ENCODE data around the gene LGALS9.

The LGALS9 gene

GRCh38 chr17:27630607-27631410 is at the start of gene LGALS9:
Gene LGALS9 (plus strand): TSS chr17:27631188. CDS start chr17:27631266, 78 bp downstream.
- no peak for DNase-seq

GRCh38 chr17:27582696-27583095 is 48.3 kb upstream of the LGALS9 start:
- DNase-seq, result no peak

- no peak for DNase-seq
Measured at GRCh38 chr17:27585153-27585681, 45.8 kb upstream of the LGALS9 start.

GRCh38 chr17:27585792-27586191 is 45.2 kb upstream of the LGALS9 start:
- DNase-seq, result no peak

GRCh38 chr17:27586203-27586721 is 44.7 kb upstream of the LGALS9 start:
- no peak for DNase-seq

- no peak for DNase-seq
Measured at GRCh38 chr17:27588354-27588753, 42.6 kb upstream of the LGALS9 start.

- DNase-seq, result no peak
Measured at GRCh38 chr17:27590864-27591263, 40.1 kb upstream of the LGALS9 start.

- no peak for DNase-seq
Measured at GRCh38 chr17:27591986-27592385, 39.0 kb upstream of the LGALS9 start.

- DNase-seq, result no peak
Measured at GRCh38 chr17:27593232-27593856, 37.6 kb upstream of the LGALS9 start.

GRCh38 chr17:27593857-27594255 is 37.1 kb upstream of the LGALS9 start:
- no peak for DNase-seq

GRCh38 chr17:27595208-27595607 is 35.8 kb upstream of the LGALS9 start:
- DNase-seq, result no peak

GRCh38 chr17:27596096-27596495 is 34.9 kb upstream of the LGALS9 start:
- no peak for DNase-seq

GRCh38 chr17:27596566-27597187 is 34.3 kb upstream of the LGALS9 start:
- no peak for DNase-seq

- no peak for DNase-seq
Measured at GRCh38 chr17:27597188-27597580, 33.8 kb upstream of the LGALS9 start.

GRCh38 chr17:27597783-27598320 is 33.1 kb upstream of the LGALS9 start:
- DNase-seq, result no peak

- no peak for DNase-seq
Measured at GRCh38 chr17:27598337-27599050, 32.5 kb upstream of the LGALS9 start.

- no peak for DNase-seq
Measured at GRCh38 chr17:27600471-27600870, 30.5 kb upstream of the LGALS9 start.

GRCh38 chr17:27601069-27601974 is 29.7 kb upstream of the LGALS9 start:
- DNase-seq, result peak; percentile 52 to 84 (median 74)

- DNase-seq, result no peak
Measured at GRCh38 chr17:27601975-27602302, 29.0 kb upstream of the LGALS9 start.

- DNase-seq, result peak; percentile 38 to 68 (median 57)
Measured at GRCh38 chr17:27602721-27603420, 28.1 kb upstream of the LGALS9 start.

- DNase-seq, result no peak
Measured at GRCh38 chr17:27603421-27603770, 27.6 kb upstream of the LGALS9 start.

Data from NCI-H1417 (cell line).